Activated CD4-positive, CD25-positive, alpha-beta regulatory T cell treated with anti-CD3 and anti-CD28 coated beads, Interleukin-2, amount 50 U/mL, for 16 hours (primary cell): ENCODE data around the gene GORAB.

ENCODE experiments used
- DNase-seq: peaks from one replicate; pipeline ENCODE4 v3.0.0-alpha.2; 2020; ENCODE audit warnings: low read depth, low spot score

The GORAB gene

DNA sequence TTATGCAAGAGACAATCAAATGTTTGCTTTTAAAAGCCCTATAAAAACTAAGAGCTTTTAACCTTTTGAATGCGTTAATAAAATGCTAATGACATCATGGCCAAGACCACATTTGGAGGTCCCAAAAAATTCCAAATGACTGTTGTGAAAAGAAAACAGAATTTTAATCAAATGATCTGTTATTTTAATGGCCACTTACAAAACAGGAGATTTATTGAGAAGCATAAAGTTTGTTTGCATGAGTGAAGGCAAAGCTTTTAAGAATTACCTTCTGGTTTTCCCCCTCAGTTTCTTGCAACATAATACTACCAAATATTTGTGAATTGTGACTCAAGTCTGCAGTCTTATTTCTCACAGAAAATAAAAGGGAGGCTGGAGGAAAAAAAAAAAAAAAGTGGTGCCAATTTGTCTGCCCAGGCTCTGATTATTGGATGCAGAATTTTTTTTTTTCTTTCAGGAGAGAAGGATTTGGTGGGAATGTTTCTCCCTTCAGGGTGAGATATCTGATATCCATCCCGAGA lies 60.7 kb downstream of the GORAB start:
- DNase-seq: no peak

- no peak for DNase-seq
Measured at GRCh38 chr1:170593173-170594011, 61.4 kb downstream of the GORAB start.

DNA sequence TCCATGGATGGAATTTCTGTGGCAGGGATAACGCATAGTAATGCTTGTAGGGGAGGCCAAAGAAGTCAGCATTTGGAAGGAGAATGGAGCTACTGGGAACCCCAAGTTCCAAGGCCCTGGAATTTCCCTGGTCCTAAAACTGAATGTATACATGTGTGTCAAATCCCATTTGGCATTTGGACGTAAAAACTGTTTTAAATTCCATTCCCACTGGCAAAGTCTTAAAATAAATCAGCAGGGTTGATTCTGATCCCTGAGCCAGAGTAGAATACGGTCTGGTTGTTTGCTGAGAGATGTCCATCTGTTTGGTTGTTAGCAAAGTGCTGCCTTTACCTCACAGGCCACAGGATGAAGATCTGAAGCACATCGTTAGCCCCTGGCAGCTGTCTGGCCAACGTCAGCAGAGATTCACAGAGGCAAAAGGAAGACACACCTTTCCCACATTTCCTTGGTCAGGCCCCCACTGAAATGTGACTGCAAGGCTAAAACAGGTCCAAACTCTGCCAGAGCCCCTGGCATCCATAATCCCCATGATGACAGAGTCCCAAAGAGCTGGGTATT lies 62.2 kb downstream of the GORAB start:
- no peak for DNase-seq

DNA sequence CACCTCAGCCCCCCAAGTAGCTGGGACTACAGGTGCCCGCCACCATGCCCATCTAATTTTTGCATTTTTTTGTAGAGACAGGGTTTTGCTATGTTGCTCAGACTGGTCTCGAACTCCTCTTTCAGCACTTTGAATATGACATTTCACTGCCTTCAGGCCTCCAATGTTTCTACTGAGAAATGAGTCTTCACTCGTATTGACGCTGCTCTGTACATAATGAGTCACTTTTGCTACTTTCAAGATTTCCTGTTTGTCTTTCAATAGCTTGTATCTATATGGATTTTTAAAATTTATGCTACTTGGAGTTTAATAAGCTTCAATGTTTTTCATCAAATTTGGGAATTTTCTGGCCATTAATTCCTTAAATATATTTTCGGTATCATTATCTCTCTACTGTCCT lies 64.7 kb downstream of the GORAB start:
- DNase-seq: no peak

DNA sequence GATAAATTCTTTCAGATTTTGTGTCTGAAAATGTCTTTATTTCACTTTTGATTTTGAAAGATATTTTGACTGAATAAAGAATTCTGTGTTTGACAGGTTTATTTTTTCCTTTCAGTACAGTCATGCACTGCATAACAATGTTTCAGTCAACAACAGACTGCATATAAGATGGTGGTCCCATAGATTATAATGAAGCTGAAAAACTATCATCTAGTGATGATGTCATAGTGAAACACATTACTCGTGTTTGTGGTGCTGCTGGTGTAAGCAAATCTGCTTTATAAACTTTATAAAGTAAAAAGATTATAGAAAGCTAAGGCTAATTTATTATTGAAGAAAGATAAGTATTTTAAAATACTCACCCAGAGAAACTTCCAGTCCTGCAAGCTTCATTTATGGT lies 66.7 kb downstream of the GORAB start:
- no peak for DNase-seq

DNA sequence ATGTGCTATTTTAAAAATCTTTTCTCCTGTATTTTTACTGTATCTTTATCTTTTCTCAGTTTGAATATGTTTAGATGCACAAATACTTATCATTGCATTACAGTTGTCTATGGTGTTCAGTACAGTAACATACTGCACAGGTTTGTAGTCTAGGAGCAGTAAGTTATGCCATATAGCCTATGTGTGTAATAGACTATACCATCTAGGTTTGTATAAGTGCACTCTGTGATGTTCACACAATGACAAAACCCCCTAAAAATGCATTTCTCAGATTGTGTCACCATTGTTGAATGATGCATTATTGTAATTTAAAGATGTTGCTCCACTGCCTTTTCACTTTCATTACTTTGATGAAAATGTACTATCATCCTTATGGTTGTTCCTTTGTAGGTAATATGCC lies 67.1 kb downstream of the GORAB start:
- no peak for DNase-seq

DNA sequence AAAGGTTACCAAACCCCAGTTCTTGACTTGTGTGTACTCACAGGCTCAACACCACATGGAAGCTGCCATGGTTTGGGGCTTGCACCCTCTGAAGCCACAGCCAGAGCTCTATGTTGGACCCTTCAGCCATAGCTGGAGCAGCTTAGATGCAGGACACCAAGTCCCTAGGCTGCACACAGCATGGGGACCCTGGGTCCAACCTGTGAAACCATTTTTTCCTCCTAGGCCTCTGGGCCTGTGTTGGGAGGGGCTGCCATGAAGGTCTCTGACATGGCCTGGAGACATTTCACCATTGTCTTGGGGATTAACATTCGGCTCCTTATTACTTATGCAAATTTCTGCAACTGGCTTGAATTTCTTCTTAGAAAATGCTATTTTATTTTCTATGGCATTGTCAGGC lies 69.9 kb downstream of the GORAB start:
- no peak for DNase-seq
